Cardiac fibroblast (primary cell): ENCODE results near the gene OR4F6.

Experiments
- DNase-seq, 2 donors: peaks; one replicate each; pipeline versions ENCODE4 v3.0.0 to v3.0.0-alpha.2; 2010; ENCODE audit warnings: low read depth in 2 of 2
- H3K4me3 ChIP-seq, 2 donors: replicated peaks in 1 of 2; 1 replicate in 1 of 2; 2 replicates in 1 of 2; pipeline ENCODE4 v1.5.1; 2011; ENCODE audit warnings: low read depth in 2 of 2, low read length in 2 of 2, mild to moderate bottlenecking in 2 of 2, moderate library complexity in 1 of 2
- CTCF ChIP-seq: IDR thresholded peaks from one replicate; pipeline ENCODE4 v1.5.1; 2011; ENCODE audit warnings: low read depth, mild to moderate bottlenecking, low read length, inconsistent platforms

Gene OR4F6

GRCh38 chr15:101808201-101808600 lies 4.9 kb downstream of the OR4F6 start:
- H3K4me3 ChIP-seq: no peak overlapping the region
- TF ChIP-seq CTCF: no peak
- DNase-seq: peak in 1 of 2 donors; percentile 2

- H3K4me3 ChIP-seq: no peak overlapping the region
- no peak for TF ChIP-seq CTCF
- DNase-seq: no peak
These were observed 7.1 kb downstream of the OR4F6 start for GRCh38 chr15:101810456-101810855.

- TF ChIP-seq CTCF: no peak
- DNase-seq: peak in 1 of 2 donors; percentile 8
These were observed 7.6 kb downstream of the OR4F6 start for GRCh38 chr15:101810876-101811275.

GRCh38 chr15:101811902-101812301 lies 8.6 kb downstream of the OR4F6 start, which contains the start of gene OR4F15:
Gene OR4F15, plus strand, starts transcription at chr15:101812202. Its CDS starts 5,985 bp downstream, at chr15:101818187.
- no peak for TF ChIP-seq CTCF
- no peak for DNase-seq
- H3K4me3 ChIP-seq: no peak within 1 kb of the TSS

More at GRCh38 chr15:101810876-101811275, 7.6 kb downstream of the OR4F6 start:
- H3K4me3 ChIP-seq: no peak overlapping the region

GRCh38 chr15:101813803-101814534 lies 10.7 kb downstream of the OR4F6 start:
- H3K4me3 ChIP-seq: no peak overlapping the region
- no peak for TF ChIP-seq CTCF
- DNase-seq: peak in 1 of 2 donors; percentile 12

GRCh38 chr15:101820781-101821180 lies 17.5 kb downstream of the OR4F6 start:
- no peak for TF ChIP-seq CTCF

More at GRCh38 chr15:101820781-101821180, 17.5 kb downstream of the OR4F6 start:
- DNase-seq: no peak
- H3K4me3 ChIP-seq: no peak overlapping the region
